Activated T-helper 1 cell treated with Interleukin-2 at 50 U/mL for 16 hours (primary cell): ENCODE results near the gene MARS2.
"Not testable (repeated sequence)": the region's sequence is repeated elsewhere in the genome, so short reads cannot be mapped to it uniquely, and the experiment has no call there.

ENCODE experiments used
- DNase-seq: peaks from one replicate; pipeline ENCODE4 v3.0.0-alpha.2; 2020; ENCODE audit warnings: low read depth

Gene MARS2

GRCh38 chr2:197706839-197707207, 1.7 kb downstream of the MARS2 start:
- no peak for DNase-seq

- DNase-seq, result no peak
Observed at GRCh38 chr2:197707316-197708213, 2.4 kb downstream of the MARS2 start.

DNA sequence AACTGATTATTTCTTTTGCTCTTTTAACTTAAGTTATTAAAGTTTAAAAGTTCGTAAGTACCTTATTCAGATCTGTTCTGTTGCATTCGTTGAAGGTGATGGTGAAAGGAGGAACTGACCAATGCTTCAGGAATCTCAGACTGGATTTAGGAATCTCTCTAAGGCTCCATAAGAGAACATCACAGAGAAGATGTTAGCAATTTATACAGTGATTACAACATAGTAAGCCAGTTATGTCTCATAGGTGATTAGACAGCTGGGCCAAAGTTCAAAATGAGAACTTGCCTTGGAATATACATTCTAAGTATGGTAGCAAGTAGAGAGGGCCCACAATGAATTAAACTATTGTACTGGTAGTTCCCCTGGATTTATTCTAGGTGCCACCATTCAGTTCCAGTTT, 3.2 kb downstream of the MARS2 start:
- DNase-seq, result no peak

DNA sequence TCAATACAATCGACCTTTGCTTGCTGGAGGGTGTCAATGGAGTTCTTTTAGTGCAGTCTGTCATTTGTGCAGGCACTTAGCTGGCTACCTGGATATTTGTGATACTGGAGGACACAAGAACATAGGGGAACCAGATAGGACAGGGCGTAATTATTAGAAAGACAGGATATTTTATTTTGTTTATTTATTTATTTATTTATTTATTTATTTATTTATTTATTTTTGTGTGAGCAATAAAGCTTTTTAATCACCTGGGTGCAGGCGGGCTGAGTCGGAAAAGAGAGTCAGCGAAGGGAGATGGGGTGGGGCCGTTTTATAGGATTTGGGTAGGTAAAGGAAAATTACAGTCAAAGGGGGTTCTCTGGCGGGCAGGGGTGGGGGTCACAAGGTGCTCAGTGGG, 4.0 kb downstream of the MARS2 start:
- not testable (repeated sequence) for DNase-seq

GRCh38 chr2:197710424-197711042, 5.4 kb downstream of the MARS2 start:
- DNase-seq, result no peak

GRCh38 chr2:197711578-197711977, 6.4 kb downstream of the MARS2 start:
- no peak for DNase-seq

DNA sequence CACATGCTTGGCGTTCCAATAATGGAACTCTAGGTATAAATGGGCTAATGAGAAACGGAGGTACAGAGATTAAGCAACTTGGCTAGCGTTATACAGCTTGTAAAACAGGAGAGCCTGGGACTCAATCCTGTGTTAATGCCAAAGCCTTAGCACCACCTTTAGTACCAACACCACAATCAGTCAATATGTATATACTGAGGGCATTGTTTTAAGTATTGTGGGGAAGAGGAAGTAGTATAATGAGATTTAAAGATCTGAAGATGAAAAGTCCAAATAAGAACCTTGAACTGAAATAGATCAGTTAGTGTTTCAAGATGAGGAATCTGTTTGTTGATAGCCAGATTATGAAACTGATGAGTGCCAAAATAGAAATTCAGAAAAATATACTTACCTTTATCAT, 8.1 kb downstream of the MARS2 start:
- no peak for DNase-seq

DNA sequence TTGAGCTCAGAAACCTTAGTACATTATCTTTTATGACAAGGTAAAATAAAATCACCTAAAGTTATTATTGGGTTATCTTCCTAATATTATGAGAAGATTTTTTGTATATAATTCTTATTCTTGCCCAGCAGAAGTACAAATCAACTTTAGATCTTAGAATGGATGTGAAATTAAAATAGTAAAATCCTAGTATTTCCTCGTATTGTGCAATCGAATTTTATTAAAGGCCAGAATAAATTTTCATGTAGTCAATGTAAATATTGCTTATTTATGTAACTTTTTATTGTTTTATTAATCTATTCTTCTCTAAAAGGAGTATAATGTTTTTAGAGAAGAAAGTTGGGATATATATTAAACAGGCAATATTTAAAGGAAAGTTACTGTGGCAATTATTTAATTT, 12.7 kb downstream of the MARS2 start:
- DNase-seq, result no peak

GRCh38 chr2:197727011-197727410, 21.8 kb downstream of the MARS2 start:
- no peak for DNase-seq

- DNase-seq, result not testable (repeated sequence)
Observed at GRCh38 chr2:197728555-197729544, 23.7 kb downstream of the MARS2 start.

- no peak for DNase-seq
Observed at GRCh38 chr2:197740200-197740599, 35.0 kb downstream of the MARS2 start.
